ENCODE data around the gene RASA3.

DNA sequence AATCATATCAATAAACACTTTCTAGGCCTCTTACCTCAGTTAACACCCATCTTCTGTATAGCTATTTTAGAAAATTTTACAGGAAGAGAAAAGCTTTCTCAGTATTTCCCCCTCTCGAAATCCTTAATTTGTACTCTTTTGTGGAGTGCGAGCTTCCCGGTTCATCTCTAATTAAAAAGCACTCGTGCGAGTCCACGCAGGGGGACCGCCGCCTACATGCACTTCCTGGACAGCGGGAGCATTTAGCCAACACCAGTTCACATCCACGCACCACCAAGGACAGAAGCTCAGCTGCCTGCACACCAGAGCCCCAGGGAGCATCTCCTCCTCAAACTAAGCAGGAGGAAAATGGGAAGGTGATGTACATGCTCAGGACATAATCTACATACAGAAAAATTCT is 60.0 kb downstream of the RASA3 start:
- TF ChIP-seq ZNF274 (IDR thresholded peaks at IDR 0.05; ENCODE audit: low read depth, low read length): no peak
- no peak for TF ChIP-seq YY1 (IDR thresholded peaks at IDR 0.05; ENCODE audit: insufficient read depth, insufficient read length)
- TF ChIP-seq SUZ12 (IDR thresholded peaks at IDR 0.05; ENCODE audit: extremely low read depth, insufficient read depth, insufficient read length): no peak

All from NT2/D1 (cell line).